Loucy (cell line): ENCODE results near the gene ASPG.

ENCODE experiments used
- CTCF ChIP-seq: fragments of 200-600 bp; sonication (generic); conservative IDR thresholded peaks from 2 replicates; pipeline ENCODE4 v1.5.1; 2014; ENCODE audit warnings: mild to moderate bottlenecking, antibody characterized with exemption, low read length
- EZH2phosphoT487 ChIP-seq: fragments of 200-600 bp; IDR thresholded peaks from 2 replicates; pipeline ENCODE4 v1.6.1; 2018; ENCODE audit warnings: antibody characterized with exemption, mild to moderate bottlenecking, moderate library complexity, borderline replicate concordance

- no peak for TF ChIP-seq CTCF
- no peak for TF ChIP-seq EZH2phosphoT487
Measured at GRCh38 chr14:104142946-104143470, 57.5 kb downstream of the ASPG start.
